Measurements from ENCODE around the gene KAZALD1.

GRCh38 chr10:101103430-101103829 is 41.6 kb downstream of the KAZALD1 start:
- TF ChIP-seq CTCF (IDR thresholded peaks at IDR 0.05) (no peak), POLR2A (IDR thresholded peaks at IDR 0.05) (no peak)
